NB4 (cell line): ENCODE results near the gene CCDC91.
A peak's percentile ranks its signal among the peaks of the same experiment; 100 is the strongest.

Experiments
- DNase-seq: peaks from one replicate; pipeline ENCODE4 v3.0.0; 2010; ENCODE audit warnings: low read depth
- H3K4me3 ChIP-seq: one replicate; pipeline ENCODE4 v1.5.1; 2011; ENCODE audit warnings: mild to moderate bottlenecking, low read depth, low read length, moderate library complexity
- CTCF ChIP-seq: IDR thresholded peaks from one replicate; pipeline ENCODE4 v1.5.1; 2012; ENCODE audit warnings: low read depth, low read length
- MYC ChIP-seq: IDR thresholded peaks from 2 replicates; pipeline ENCODE4 v1.6.1; 2011; ENCODE audit warnings: low read depth, low read length
- POLR2A ChIP-seq: IDR thresholded peaks from 2 replicates; pipeline ENCODE4 v1.6.1; 2011; ENCODE audit warnings: mild to moderate bottlenecking; ENCODE audit not compliant: insufficient read length; ENCODE audit errors: extremely low read depth
- TF ChIP-seq, protein P1 (sequence below): IDR thresholded peaks from 2 replicates; pipeline ENCODE4 v1.6.1; 2011; ENCODE audit warnings: low read depth, low read length

Gene CCDC91, protein sequence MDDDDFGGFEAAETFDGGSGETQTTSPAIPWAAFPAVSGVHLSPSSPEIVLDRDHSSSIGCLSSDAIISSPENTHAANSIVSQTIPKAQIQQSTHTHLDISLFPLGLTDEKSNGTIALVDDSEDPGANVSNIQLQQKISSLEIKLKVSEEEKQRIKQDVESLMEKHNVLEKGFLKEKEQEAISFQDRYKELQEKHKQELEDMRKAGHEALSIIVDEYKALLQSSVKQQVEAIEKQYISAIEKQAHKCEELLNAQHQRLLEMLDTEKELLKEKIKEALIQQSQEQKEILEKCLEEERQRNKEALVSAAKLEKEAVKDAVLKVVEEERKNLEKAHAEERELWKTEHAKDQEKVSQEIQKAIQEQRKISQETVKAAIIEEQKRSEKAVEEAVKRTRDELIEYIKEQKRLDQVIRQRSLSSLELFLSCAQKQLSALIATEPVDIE

DNA sequence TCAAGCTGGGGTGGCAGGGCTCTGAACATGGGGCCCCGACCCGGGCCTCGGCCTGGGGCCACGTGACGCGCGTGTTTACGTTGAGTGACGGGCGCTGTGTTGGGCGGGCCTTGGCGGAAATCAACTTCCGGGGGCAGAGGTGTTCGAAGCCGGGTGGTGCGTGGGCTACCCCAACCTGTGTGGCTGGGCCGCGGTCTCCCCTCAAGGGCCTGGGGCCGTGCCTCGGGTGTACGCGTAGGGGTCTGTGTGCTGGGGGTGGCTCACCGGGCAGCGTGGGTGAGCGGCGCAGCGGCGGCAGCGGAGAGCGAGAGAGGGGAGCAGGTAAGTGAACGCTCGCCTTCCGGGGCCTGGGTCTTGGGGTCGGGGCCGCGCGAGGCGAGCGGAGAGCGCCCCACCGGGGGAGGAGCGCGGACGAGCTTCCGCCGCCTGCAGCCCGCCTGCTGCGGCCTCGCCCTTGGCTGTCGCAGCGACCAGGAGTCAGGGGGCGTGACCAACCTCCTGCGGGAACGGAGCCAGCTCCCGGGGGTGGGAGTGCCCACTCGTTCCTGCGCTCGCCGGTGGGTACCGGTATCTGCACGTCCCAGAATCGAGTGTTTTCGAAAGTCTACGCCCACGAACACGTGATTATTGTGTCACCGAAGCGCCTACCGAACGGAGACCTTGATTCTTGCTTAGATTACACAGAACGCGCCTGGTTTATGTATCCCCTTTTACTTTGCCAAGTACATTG is at the start of gene CCDC91:
Gene CCDC91 (plus strand): TSS at position 136 of the 730 bp plus-strand sequence. CDS start 66,760 bp downstream, outside the sequence.
- DNase-seq: peak; percentile 94
- no peak for TF ChIP-seq CTCF
- TF ChIP-seq, protein P1, sequence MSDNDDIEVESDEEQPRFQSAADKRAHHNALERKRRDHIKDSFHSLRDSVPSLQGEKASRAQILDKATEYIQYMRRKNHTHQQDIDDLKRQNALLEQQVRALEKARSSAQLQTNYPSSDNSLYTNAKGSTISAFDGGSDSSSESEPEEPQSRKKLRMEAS: peak; percentile 98
- peak; percentile 89 for TF ChIP-seq MYC
- TF ChIP-seq POLR2A: peak; percentile 82
- H3K4me3 ChIP-seq: peak within 1 kb of the TSS; percentile 89

GRCh38 chr12:28144059-28144458 is 46.2 kb upstream of the CCDC91 start:
- TF ChIP-seq POLR2A (no peak), MYC (no peak), CTCF (no peak)
- TF ChIP-seq, protein P1: no peak
- no peak overlapping the region for H3K4me3 ChIP-seq
- DNase-seq: no peak

- TF ChIP-seq CTCF (no peak), POLR2A (no peak), MYC (no peak)
- TF ChIP-seq, protein P1: no peak
- DNase-seq: no peak
- no peak overlapping the region for H3K4me3 ChIP-seq
Observed at GRCh38 chr12:28144532-28144931, 45.7 kb upstream of the CCDC91 start.

DNA sequence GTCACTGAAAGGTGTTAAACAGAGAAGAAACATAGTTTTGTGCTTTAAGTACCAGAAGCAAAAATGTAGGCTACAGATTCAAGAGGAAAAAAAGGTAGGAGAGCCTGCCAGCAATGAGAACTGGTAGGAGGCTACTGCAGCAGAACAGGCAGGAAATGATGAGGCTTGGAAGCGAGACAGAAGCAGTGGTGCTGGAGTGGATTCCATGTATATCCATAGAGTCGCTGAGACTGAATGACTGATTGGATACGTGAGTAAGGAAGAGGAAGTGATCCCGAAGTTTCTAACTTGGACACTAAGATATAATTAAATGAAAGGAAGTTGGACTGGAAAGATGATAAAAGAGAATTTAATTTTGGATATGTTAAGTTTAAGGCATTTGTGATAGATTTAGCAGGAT is 45.0 kb upstream of the CCDC91 start:
- TF ChIP-seq MYC (no peak), POLR2A (no peak), CTCF (no peak)
- TF ChIP-seq, protein P1: no peak

DNA sequence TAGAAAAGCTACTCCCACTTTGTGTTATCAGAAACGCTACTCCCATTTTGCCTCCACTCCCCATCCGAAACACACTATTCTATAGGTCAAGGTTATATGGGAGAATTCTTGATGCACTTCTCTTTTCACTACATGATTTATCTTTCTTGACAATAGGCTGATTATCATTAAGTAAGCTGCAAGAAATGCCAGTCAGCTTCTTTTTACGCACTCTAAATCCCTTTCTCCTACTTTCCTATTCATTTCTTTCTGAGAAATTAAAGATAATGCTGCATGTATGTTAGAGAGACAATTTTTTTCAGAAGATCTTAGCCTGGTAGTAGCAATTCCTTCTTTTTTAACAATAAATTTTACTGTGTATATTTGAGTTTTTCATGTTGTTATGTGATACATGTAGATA is 41.0 kb upstream of the CCDC91 start:
- no peak overlapping the region for H3K4me3 ChIP-seq

More for the DNA sequence above, 45.0 kb upstream of the CCDC91 start:
- H3K4me3 ChIP-seq: no peak overlapping the region
- DNase-seq: no peak

More for the DNA sequence above, 41.0 kb upstream of the CCDC91 start:
- TF ChIP-seq CTCF (no peak), MYC (no peak), POLR2A (no peak)
- TF ChIP-seq, protein P1: no peak
- no peak for DNase-seq
